Adrenal gland (tissue), 5 donors: ENCODE results near the gene MEIS3.

ENCODE experiments used
- POLR2A ChIP-seq, 2 donors: fragments of 450-650 bp; IDR thresholded peaks; one replicate each; pipeline ENCODE4 v1.6.1; 2017; ENCODE audit warnings: antibody characterized with exemption in 2 of 2, mild to moderate bottlenecking in 2 of 2, moderate library complexity in 1 of 2
- TF ChIP-seq, protein P1 (sequence below), 6 experiments: fragments of 450-650 bp in 4 of 6; fragments of 200-600 bp in 2 of 6; sonication (generic) in 1 of 6; IDR thresholded peaks; 1 replicate in 5 of 6; 2 replicates in 1 of 6; pipeline versions ENCODE4 v1.5.1 to v1.8.0; 2016 to 2021; ENCODE audit warnings: antibody characterized with exemption in 6 of 6, mild to moderate bottlenecking in 2 of 6, moderate library complexity in 1 of 6
- donor health status: DM: no; HTN: no; CAD: no.

GRCh38 chr19:47459477-47459876 is 40.1 kb upstream of the MEIS3 start:
- TF ChIP-seq, protein P1, sequence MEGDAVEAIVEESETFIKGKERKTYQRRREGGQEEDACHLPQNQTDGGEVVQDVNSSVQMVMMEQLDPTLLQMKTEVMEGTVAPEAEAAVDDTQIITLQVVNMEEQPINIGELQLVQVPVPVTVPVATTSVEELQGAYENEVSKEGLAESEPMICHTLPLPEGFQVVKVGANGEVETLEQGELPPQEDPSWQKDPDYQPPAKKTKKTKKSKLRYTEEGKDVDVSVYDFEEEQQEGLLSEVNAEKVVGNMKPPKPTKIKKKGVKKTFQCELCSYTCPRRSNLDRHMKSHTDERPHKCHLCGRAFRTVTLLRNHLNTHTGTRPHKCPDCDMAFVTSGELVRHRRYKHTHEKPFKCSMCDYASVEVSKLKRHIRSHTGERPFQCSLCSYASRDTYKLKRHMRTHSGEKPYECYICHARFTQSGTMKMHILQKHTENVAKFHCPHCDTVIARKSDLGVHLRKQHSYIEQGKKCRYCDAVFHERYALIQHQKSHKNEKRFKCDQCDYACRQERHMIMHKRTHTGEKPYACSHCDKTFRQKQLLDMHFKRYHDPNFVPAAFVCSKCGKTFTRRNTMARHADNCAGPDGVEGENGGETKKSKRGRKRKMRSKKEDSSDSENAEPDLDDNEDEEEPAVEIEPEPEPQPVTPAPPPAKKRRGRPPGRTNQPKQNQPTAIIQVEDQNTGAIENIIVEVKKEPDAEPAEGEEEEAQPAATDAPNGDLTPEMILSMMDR (IDR thresholded peaks at IDR 0.05), result no peak
- no peak for TF ChIP-seq POLR2A (IDR thresholded peaks at IDR 0.05)
